Activated naive CD4-positive, alpha-beta T cell (primary cell): Measurements from ENCODE around the gene COX4I1.

Source experiments
- DNase-seq, 4 experiments: peaks; one replicate each; lab custom pipeline; 2025; lab: John Stamatoyannopoulos, UW

COX4I1 gene

GRCh38 chr16:85799497-85800320, at the start of gene COX4I1, which contains the start of gene EMC8:
COX4I1 (plus strand) TSS chr16:85799695; CDS start chr16:85801206, 1,511 bp downstream.
EMC8 (minus strand) TSS chr16:85799544; CDS start chr16:85799295, 249 bp downstream.
- peak; percentile 78 to 89 (median 82) for DNase-seq

DNA sequence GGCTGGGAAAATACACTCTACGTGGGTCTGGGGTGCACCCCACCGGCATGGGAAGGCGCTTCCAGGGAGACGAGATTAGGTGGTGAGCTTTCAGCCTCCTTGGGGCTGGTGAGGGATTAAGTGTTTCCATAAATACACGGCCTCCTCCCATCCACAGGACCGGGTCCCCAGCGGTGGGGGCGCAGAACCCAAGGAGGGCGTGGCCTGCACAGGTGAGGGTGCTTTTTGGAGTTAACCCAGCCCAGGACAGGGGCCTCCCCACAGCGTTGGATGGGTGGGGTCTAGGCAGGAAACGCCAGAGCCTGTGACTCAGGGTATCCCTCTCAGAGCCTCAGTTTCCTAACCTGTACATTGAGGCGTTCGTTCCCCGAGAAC, 49.7 kb upstream of the COX4I1 start:
- DNase-seq = no peak

DNA sequence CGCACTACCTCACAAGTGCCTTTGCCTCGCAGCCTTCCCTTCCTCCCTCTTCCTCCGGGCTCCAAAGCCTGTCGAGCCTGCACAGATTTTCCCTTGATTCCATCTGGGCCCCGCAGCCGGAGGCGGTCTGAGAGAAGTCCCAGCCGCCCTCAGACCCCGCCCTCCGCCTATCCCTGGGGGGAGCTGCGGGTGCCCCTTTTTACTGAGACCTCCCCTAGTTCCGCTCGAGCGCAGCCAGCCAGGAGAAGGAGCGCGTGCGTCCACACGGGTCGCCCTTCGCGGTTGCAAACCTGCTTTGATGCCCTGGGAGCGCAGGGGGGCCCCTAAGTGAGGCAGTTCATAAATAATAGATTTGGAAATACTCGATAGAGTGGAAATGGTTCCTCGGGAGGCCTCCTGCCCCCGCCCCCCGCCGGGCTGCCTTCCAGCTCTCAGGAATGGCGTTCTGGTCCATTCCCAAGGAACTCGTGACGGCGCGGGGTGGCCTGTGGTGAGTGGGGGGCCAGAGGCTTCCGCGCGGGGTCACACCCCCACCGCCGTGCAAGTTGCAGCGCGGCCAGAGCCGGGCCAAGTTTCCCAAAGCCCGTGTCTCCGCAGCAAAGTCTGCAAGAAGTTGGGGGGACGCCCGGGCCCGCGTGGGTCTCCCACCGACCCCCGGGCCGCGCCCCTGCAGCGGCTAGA, 49.2 kb upstream of the COX4I1 start:
- no peak for DNase-seq

- no peak for DNase-seq
Observed at GRCh38 chr16:85750827-85751697, 48.4 kb upstream of the COX4I1 start, which contains the start of gene C16orf74. C16orf74 (minus strand) TSS chr16:85751096; CDS start chr16:85735217, 15,879 bp downstream.

DNA sequence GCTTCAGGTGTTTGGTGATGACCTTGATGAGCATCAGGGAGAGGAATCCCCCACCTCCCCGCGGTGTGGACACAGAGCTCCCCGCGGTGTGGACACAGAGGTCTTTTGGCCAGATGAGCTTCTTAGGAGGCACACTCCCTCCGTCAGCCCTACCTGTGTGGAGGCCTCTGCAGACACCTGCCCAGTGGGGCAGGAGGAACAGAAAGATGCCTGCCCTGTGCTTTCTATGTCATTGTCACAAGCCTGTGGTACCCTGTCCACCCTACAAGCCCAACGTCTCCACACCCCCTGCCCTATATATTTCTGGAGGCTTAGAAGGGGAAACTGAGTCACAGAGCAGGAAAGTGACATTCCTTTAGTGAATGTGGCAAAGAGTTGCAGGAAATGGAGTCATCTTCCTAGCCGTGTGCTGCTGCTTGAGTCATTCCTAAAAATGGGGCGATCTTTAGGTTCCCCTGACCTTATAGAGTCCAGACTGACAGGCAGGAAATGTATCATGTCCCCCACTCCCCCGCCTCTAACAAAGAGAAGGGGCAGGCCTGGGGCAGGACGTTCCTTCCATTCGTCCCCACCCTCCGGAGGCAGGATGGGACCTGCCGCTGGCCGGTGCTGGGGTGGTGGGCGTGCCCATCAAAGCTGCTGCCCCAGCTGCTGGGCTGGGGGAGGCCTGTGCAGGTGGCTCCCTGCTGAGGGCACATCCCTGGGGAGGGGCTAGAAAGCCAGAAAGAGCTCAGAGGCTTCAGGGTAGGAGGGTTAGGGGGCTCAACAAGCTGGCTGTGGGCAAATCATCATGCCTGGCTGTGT, 47.6 kb upstream of the COX4I1 start:
- no peak for DNase-seq

- DNase-seq = no peak
Observed at GRCh38 chr16:85752511-85753420, 46.7 kb upstream of the COX4I1 start.

GRCh38 chr16:85753559-85753958, 45.9 kb upstream of the COX4I1 start:
- no peak for DNase-seq

DNA sequence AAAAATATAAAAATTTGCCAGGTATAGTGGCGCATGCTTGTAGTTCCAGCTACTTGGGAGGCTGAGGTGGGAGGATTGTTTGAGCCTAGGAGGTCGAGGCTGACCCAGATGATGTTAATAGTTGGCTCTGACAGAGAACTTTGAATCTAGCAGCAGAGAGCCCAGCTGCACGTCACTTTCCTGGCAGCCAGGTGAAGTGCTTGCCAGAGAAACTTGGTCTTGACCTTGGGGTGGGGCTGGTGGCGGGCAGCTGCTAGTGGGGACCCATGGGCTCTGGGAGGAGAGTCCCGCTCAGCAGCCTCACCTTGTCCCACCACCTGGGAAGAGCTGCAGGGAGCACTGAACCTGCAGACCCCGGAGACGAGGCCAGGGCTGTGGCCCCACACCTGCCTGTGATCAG, 45.5 kb upstream of the COX4I1 start:
- no peak for DNase-seq

GRCh38 chr16:85754413-85754812, 45.1 kb upstream of the COX4I1 start:
- DNase-seq = no peak

- no peak for DNase-seq
Observed at GRCh38 chr16:85755929-85756768, 43.3 kb upstream of the COX4I1 start.

GRCh38 chr16:85757341-85757822, 42.1 kb upstream of the COX4I1 start:
- DNase-seq = no peak

DNA sequence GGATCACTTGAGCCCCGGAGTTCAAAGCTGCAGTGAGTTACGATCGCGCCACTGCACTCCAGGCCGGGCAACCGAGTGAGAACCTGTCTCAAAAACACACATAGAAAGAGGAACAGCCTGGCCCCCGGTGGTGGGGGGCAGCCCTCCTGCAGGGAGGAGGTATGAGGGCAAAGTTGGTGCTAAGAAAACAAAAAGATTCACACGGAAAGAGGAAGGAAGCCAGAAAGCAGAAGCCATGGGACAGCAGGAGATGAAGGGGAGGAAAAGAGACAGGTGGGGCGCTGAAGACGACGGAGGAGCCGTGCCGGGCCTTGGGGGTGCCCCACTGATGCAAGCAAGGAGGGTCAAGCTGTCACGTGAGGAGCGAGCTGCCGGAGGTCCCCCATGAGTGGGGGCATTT, 40.4 kb upstream of the COX4I1 start:
- no peak for DNase-seq

DNA sequence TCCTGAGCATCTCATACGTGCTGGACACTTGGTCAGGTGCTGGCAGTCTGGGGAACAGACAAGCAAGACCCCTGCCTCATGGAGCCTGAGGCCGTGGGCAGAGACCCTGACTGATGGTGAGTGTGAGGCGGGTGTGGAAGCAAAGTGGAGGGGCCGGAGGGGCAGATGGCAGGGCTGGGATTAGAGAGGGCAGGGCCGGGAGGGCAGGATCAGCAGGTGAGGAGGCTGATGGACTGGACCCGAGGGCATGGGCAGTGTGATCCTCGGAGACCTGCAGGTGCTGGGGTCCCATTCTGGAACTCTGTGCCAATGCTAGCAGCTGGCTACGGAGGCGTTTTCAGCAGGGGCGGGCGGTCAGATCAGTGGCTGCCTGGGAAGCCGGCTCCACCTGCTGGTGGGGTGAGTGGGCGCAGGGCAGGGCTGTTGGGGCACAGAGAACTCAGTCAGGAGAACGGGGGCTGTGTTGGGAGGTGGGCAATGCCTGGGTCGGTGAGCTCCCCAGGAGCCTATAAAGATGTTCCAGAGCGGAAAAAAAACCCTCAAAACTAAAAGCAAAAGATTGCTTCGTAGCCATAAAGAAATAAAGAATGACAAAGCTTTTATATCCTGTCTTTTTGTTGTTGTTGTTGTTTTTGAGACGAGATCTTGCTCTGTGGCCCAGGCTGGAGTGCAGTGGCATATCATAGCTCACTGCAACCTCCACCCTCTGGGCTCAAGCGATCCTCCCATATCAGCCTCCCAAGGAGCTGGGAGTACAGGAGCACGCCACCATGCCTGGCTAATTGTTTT, 39.7 kb upstream of the COX4I1 start:
- DNase-seq = peak in 1 of 4 experiments; percentile 12

DNA sequence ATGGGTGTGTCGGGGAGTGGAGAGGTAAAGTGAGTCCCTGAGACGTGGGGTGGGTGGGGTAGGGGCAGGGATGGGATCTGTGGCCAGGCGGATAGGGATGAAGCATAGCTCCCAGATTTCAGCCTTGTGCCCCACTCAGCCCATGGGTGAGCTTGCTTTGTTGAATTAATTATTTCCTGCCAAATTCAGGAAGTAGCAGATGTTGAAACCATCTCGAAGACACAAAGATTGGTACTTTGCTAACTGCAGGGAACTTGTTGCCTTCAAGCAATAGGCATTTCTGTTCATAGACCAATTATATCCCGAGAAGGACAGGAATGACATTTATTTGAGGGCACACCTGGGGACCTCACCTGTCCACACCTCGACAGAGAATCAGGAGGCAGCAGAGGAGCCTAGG, 37.6 kb upstream of the COX4I1 start:
- DNase-seq = no peak

DNA sequence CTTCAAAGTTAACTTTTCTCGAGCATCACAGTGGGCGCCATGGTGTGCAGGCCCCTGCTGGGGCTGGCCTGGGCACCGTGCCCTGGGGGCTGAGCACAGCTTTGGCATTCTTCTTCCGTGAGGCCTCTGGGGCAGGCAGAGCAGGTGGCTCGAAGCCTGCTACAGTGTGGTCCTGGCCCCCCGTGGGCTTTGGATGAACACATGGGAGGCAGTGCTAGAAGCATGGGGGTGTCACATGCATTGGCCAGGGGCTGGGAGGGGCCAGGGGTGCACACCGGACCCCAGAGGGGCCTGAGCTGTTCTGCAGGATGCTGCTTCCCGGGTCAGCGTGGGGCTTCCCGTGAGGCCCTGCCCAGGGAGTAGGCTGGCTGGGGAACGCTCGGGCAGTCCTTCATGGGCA, 36.5 kb upstream of the COX4I1 start:
- no peak for DNase-seq

DNA sequence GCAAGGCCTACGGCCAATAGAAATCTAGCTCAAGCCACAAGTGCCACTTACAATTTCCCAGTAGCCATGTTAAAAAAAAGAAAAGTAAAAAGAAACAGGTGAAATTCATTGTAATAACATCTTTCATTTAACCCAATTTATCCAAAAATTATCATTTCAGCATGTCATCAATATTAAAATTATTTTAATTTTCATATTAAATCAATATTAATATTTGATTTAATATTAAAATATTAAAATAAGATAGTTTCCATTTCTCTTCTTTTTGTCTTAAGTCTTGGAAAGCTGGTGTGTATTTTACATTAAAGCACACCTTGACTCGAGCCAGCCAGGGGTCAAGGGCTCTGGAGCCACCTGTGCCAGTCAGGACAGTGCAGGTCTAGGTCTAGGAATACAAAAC, 35.9 kb upstream of the COX4I1 start:
- DNase-seq = no peak

DNA sequence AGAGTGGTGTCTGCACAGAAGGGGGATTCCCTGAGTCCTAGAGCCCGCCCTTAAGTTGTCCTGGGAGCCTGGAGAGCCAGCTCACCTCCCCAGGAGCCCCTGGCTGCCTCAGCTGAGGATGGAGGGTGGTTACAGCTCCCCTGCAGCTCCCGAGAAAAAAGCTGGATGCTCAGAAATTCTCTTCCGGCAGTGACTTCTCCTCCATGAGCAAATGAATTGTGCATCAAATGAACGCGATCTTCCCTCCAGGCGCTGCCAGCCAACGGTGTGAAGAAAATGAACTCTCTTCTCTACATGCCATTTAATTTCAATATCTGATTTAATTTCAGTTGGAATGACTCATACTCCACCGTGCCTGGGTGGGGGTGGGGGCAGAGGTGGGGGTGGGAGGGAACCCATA, 34.3 kb upstream of the COX4I1 start:
- DNase-seq = no peak

- no peak for DNase-seq
Observed at GRCh38 chr16:85765767-85766166, 33.7 kb upstream of the COX4I1 start.
